Right lung (tissue), 5 donors: ENCODE results near the gene PTGR1. TPM values are rescaled to one million over a fixed set of nuclear protein-coding genes. Genes with fewer than 3 reads are reported as not detected.
"Not testable (repeated sequence)": the region's sequence is repeated elsewhere in the genome, so short reads cannot be mapped to it uniquely, and the experiment has no call there.

Experiments used
- DNase-seq, 2 donors: peaks; one replicate each; pipeline ENCODE4 v3.0.0-alpha.2; 2013
- polyA plus RNA-seq, 5 donors: library from polyadenylated mRNA; unstranded; fragments of 120-200 nt; gene quantifications; one replicate each; pipeline versions ENCODE4 v1.2.1 to v1.2.3, GENCODE V29; 2013; ENCODE audit warnings: inconsistent platforms in 1 of 5, low replicate concordance in 1 of 5; ENCODE audit not compliant: insufficient read length in 5 of 5, insufficient read depth in 1 of 5

The PTGR1 gene
- polyA plus RNA-seq, 5 donors = 47.1 to 100 (median 93.2) TPM

GRCh38 chr9:111621895-111622480 is 22.5 kb upstream of the PTGR1 start:
- DNase-seq = no peak

DNA sequence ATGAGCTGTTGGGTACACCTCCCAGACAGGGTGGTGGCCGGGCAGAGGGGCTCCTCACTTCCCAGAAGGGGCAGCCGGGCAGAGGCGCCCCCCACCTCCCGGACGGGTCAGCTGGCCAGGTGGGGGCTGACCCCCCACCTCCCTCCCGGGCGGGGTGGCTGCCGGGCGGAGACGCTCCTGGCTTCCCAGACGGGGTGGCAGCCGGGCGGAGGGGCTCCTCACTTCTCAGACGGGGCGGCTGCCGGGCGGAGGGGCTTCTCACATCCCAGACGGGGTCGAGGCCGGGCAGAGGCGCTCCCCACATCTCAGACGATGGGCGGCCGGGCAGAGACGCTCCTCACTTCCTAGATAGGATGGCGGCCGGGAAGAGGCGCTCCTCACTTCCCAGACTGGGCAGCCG is 17.9 kb upstream of the PTGR1 start:
- not testable (repeated sequence) for DNase-seq

GRCh38 chr9:111615928-111616327 is 16.5 kb upstream of the PTGR1 start:
- DNase-seq = no peak

DNA sequence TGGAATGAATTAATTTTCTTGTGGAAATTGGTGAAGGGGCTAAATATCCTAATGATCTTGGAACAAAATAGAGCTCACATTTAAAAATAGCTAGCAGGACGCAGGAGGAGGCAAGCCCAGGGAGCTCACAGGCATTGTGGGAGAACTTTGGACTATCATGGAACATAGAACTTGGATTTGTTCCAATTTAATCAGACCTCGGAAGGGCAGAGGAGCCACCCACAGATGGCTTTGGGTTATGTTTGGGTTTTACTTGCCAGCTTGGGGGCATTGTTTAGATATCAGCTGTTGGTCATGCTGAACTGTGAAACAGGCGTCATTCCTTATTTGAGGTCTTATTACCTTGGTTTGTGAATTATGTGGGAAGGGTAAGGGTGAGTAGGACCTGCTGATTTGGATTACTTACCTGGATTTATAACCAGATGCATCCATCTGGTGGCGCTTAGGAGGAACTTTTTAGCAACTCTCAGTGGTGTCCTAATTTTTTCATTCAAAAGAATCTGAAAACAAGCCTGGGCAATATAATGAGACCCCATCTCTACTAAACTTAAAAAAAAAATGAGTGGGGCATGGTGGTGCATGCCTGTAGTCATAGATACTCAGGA is 14.1 kb upstream of the PTGR1 start:
- no peak for DNase-seq

DNA sequence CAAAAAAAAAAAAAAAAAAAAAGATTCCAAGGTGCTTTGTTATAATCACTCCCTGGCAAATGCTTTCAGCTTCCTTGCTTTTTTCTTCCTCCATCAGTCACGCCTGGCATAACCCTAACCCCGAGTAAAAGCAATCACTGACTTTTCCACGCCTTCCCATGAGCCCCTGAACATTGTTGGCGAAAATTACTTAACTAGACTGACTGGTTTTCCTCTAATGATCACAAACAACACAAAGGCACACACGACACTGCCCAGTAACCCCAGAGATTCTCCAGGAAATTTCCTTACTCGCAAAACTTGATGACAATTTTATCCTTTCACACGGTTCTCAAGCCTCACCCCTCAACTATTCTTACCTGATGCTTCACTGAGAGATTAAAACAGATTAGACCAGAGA is 11.4 kb upstream of the PTGR1 start:
- DNase-seq = no peak

DNA sequence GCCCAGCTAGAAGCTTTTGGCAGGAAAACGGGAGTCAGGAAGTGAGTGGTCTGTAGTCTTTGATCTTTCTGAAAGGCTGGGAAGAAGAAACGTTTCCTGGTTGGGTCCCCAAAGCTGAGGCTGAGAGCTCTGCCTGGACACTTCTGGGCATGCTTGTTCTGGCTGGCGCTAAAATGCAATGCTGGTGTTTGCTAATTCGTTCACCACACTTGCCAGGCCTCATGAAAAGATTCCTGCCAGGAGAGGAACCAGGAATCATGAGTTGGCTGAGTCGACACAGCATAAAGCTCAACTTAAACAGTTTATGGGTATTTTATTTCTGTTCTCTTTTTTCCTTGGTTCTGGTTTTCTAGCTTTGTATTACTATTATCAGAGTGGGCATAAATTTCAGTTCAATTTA is 10.7 kb upstream of the PTGR1 start:
- DNase-seq = no peak

- no peak for DNase-seq
These were observed 5.7 kb upstream of the PTGR1 start for GRCh38 chr9:111605041-111605559.

DNA sequence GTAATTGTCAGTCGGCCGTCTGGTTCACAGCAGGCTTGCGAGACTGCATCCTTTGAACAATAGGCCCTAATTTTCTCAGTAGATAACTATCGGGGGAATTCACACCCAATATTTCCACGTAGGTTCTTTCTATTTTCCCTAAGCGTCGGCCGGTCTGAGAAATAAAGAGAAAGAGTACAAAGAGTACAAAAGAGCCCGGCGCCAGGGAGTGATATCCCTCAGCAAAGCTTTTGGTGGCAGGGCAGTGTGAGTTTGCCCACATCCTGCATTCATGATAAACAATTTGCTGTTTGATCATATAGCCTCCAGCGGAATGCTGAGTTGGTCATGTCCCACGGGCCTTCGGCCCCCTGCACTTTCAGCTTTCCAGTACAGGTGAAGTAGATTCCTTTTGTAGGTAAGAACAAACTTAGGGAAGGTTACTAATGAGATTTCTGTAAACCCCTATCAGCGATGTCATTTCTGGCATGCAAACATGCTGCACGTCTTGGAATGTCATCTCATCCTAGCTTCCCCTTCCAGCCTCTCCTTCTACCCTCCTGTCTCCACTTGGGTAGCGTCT is 4.7 kb upstream of the PTGR1 start:
- no peak for DNase-seq

- no peak for DNase-seq
These were observed 3.6 kb upstream of the PTGR1 start for GRCh38 chr9:111603041-111603440.

DNA sequence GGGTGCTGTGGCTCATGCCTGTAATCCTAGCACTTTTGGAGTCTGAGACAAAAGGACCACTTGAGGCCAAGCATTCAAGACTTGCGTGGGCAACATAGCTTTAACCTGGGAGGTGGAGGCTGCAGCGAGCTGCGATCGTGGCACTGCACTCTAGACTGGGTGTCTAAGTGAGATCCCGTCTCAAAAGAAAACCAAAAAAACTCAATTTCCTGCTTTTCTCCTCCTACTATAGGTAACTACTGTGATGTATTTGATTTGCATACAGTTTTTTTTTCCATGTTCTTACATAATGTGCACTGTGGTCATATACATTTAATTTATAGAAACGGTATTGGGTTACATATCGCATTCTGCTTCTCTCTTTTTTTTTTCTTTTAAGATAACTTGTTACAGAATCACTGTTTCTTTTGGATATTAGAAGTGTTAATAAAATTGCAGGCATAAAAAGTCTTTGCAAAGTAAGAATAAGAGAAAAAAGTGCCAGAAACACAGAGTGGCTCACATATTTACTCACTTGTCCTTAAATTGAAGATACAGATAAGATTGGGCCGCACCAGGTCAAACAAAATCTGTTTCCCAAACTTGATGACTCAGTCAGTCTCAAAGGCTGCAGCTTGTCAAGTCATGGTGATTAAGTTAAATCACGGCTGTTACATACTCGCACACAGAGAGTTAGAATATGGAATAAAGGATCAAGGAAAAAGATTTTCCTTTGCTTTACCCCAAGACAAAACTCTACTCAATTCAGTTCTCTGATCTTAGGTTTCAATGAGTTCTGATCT is 2.0 kb upstream of the PTGR1 start:
- DNase-seq = no peak

GRCh38 chr9:111599955-111600343 is 502 bp upstream of the PTGR1 start:
- DNase-seq = no peak

- peak in 1 of 2 donors; percentile 60 for DNase-seq
These were observed 735 bp downstream of the PTGR1 start for GRCh38 chr9:111598733-111599091.

DNA sequence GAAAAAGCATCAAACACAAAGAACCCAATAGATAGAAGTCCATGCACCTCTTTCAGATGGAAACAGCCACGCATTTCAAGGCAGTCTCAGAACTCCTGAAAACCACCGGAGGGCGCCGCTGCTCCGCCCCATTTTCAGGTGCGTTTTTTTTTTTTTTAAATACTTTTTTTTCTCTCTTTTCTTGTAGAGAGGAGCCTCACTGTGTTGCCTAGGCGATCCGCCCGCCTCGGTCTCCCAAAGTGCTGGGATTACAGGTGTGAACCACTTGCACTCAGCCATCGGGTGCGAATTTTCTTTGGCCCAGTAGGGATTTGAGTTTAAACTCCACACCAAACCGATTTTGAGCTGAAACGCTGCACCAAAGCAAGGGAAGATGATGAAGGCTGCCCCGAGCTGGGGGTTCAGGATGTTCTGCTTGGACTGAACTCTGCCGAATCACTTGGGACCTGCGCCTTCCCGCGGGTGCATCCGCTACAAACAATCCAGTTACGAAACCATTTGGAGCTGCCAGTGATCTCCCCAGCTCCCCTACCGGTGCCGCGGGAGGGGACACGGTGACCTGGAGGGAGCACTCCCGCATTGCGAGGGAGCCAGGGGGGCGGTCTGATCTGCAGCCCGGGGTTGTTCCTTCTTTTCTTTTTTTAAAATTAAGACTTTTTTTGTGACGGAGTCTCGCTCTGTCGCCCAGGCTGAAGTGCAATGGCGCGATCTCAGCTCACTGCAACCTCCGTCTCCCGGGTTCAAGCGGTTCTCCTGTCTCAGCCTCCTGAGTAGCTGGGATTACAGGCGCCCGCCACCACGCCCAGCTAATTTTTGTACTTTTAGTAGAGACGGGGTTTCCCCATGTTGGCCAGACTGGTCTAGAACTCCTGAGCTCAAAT is 1.4 kb downstream of the PTGR1 start:
- peak; percentile 54 to 61 for DNase-seq

GRCh38 chr9:111588846-111589245 is 10.6 kb downstream of the PTGR1 start:
- no peak for DNase-seq

- no peak for DNase-seq
These were observed 13.1 kb downstream of the PTGR1 start for GRCh38 chr9:111586378-111586777.

- no peak for DNase-seq
These were observed 16.6 kb downstream of the PTGR1 start for GRCh38 chr9:111582888-111583287.

GRCh38 chr9:111572950-111573604 is 26.4 kb downstream of the PTGR1 start:
- peak; percentile 21 to 40 for DNase-seq

DNA sequence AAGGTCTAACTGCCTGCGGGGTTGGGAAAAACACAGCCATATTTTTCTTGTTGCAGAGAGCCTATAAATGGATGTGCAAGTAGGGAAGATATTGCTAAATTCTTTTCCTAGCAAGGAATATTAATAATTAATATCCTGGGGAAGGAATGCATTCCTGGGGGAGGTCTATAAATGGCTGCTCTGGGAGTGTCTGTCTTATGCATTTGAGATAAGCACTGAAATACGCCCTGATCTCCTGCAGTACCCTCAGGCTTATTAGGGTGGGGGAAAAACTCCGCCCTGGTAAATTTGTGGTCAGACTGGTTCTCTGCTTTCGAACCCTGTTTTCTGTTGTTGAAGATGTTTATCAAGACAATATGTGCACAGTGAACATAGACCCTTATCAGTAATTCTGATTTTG is 31.3 kb downstream of the PTGR1 start:
- not testable (repeated sequence) for DNase-seq

DNA sequence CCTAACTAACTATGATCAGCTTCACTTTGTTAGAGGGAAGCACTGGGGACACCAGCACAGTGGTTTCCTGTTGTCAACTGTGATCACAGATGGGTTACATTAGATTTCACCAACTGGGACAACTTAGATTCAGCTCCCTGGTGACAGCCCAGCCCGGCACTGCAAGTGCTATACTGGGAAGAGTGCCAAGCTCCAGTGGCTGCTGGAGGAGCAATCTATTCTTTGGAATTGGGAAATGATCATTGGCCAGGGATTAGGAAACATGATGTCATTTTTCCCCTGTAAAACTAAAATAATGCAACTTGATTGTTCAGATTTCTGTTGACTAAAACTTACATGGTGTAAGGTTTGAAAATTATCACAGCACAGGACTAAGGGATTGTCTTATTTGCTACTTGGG is 33.2 kb downstream of the PTGR1 start:
- peak; percentile 54 to 57 for DNase-seq

DNA sequence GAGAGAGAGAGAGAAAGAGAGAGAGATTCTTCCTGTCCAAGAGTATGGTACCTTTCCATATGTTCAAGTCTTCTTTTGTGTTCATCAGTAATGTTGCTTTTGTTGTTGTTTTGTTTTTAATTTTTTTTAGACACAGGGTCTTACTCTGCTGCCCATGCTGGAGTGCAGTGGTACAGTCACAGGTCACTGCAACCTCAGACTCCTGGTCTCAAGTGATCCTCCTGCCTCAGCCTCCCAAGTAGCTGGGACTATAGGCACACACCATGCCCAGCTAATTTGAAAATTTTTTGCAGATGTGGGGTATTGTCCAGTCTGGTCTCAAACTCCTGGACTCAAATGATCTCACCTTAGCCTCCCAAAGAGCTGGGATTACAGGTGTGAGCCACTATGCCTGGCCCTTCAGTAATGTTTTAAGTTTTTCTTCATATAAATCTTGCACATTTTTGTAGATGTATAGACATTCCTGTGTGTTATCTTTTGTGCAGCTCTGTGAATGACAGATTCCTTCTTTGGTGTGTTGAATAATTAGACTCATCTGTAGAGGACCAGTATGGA is 38.2 kb downstream of the PTGR1 start:
- no peak for DNase-seq
